ENCODE measurements around the gene DLGAP1. TPM values are rescaled to one million over a fixed set of nuclear protein-coding genes. Genes with fewer than 3 reads are reported as not detected.
A peak's percentile ranks its signal among the peaks of the same experiment; 100 is the strongest.

DLGAP1 gene
- polyA plus RNA-seq, 4 donors = 0.22 to 0.47 TPM; not detected in 2

DNA sequence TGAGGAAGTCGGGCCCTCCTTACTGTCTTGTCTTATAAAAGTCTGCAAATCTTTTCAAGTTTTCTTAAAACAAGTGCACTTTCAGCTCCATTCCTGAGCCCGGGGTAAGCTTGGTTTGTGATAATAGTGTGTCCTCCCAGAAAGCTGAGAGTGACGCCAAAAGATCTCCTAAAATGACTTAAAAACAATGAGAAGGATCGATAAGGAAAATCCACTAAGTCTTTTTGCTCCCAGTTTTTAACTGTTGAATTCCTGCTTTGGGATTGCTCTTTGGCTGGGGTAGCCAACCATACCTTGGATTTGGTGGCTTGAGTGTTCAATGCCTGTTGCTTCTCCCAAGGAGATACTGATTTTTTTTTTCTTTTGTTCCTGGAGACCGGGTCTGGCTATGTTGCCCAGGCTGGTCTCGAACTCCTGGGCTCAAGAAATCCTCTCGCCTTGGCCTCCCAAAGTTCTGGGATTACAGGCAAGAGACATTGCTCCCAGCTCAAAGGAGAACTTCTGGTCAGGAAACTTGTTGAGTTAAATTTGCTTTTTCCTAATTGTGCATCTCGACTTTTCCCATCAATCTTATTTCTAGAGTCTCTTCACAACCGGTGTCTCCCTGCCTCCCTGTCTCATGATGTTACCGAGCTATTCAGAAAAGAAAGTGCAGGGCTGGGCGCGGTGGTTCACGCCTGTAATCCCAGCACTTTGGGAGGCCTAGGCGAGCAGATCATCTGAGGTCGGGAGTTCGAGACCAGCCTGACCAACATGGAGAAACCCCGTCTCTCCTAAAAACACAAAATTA is 1002.2 kb downstream of the DLGAP1 start:
- 15 to 36% (median 32%) methylated on average over 17 of the region's 17 CpGs for WGBS, 3 donors
- Histone ChIP-seq H3K27ac (ENCODE audit: low read depth in 1 of 3, low read length in 2 of 3) (peak overlapping the region; percentile 92 to 100 (median 99)), H3K36me3 (ENCODE audit: control insufficient read depth in 3 of 3, insufficient read depth in 2 of 3, low read depth in 1 of 3, low read length in 3 of 3) (peaks cover 4 to 8% (median 7%) of the 10 kb centered on the region in 3 donors), H3K4me1 (ENCODE audit: control insufficient read depth in 3 of 3, insufficient read depth in 2 of 3, low read depth in 1 of 3, low read length in 2 of 3) (peaks cover 0 to 25% (median 2%) of the 10 kb centered on the region in 3 donors), H3K9me3 (ENCODE audit: control insufficient read depth in 2 of 2, insufficient read depth in 1 of 2, low read depth in 1 of 2, low read length in 1 of 2) (no peaks in the 10 kb centered on the region), H3K27me3 (ENCODE audit: control insufficient read depth in 3 of 3, insufficient read depth in 3 of 3, low read length in 3 of 3) (no peaks in the 10 kb centered on the region), H3K4me3 (ENCODE audit: low read depth in 1 of 3, low read length in 3 of 3) (peak overlapping the region; percentile 74 to 94 (median 80))
- FAIRE-seq = no peak
- DNase-seq = peak in 1 of 2 donors; percentile 32

DNA sequence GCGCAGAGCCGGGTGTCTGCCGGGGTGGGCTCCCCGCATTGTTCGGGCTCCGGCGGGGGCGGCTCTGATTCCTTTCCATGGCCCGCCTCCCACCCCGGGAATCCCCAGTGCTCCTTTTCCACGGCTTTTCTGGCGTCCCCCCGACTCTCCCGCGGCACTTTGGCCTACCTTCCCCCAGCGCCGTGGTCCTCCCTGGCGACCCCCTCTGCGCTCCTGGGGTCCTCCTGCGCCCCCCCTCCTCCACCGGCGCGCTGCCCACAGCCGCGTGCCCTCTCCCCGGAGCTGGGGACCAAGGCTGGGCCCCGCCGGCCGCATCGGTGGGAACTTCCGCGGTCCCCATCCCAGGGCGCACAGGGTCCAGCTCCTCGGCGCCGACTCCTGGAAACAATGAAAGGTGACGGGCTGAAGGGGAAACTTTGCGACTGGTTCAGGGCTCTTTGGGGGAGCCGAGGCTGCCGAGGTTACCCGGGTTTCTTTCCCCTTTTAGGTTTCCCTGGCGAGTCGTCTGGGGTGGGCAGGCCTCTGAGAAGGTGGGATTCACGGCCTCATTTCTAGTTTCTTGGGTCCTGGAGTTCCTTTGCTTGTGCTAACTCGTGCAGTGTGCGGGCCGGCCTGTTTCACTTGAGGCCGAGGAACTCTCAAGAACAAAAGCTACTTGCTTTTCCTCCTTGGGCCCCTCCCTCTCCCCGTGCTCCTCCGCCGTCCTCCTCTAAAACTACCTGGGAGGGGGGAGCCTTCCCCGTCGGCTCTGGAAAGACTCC is 1002.9 kb downstream of the DLGAP1 start:
- Histone ChIP-seq H3K27me3 (ENCODE audit: control insufficient read depth in 3 of 3, insufficient read depth in 3 of 3, low read length in 3 of 3) (no peaks in the 10 kb centered on the region), H3K9me3 (ENCODE audit: control insufficient read depth in 2 of 2, insufficient read depth in 1 of 2, low read depth in 1 of 2, low read length in 1 of 2) (no peaks in the 10 kb centered on the region), H3K4me1 (ENCODE audit: control insufficient read depth in 3 of 3, insufficient read depth in 2 of 3, low read depth in 1 of 3, low read length in 2 of 3) (peaks cover 0 to 18% (median 0%) of the 10 kb centered on the region in 3 donors), H3K36me3 (ENCODE audit: control insufficient read depth in 3 of 3, insufficient read depth in 2 of 3, low read depth in 1 of 3, low read length in 3 of 3) (peaks cover 0 to 1% (median under 1%) of the 10 kb centered on the region in 3 donors), H3K27ac (ENCODE audit: low read depth in 1 of 3, low read length in 2 of 3) (peak overlapping the region; percentile 92 to 100 (median 99)), H3K4me3 (ENCODE audit: low read depth in 1 of 3, low read length in 3 of 3) (peak overlapping the region; percentile 74 to 94 (median 80))
- 1 to 2% (median 1%) methylated on average over 50 to 53 of the region's 53 CpGs for WGBS, 3 donors
- FAIRE-seq (no peak), DNase-seq (peak; percentile 74 to 77)

DNA sequence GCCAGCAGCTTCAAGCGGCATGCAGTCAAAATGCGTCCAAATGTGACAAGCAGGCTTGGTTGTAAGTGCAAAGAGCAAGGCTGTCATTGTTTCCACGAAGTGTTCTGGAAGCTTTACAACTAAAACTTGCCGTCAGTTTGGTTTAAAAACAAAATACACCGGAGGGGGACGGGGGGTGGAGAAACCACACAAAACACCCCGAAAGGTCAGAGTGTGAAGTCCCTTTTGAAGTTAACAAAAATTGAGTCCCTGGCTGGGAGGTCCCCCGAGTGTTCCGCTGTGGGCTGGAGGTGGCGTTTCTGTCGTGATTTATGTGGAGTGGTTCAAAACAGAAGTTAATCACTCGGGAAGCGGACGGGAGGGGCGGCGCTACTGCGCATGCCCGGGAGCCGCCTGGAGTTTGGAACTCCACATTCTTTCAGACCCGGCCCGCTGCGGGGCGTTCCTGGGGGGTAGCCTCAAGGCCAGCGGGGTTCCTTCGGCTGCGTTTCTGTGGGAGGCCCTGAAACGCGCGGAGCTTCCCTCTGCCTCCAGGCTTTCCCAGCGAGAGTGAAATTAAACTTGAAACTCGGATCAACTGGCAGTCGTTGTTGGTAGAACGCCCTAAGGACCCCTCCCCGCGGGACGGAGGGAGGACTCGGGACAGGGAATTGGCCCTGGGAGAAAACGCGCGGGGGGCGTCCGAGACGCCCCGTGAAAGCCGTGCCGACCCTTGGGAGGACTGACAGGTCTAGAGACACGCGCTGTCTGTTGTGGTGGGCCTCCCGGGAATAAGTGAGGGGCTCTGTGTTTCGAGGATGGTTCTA is 1003.7 kb downstream of the DLGAP1 start:
- Histone ChIP-seq H3K4me3 (ENCODE audit: low read depth in 1 of 3, low read length in 3 of 3) (peak overlapping the region; percentile 74 to 94 (median 80)), H3K4me1 (ENCODE audit: control insufficient read depth in 3 of 3, insufficient read depth in 2 of 3, low read depth in 1 of 3, low read length in 2 of 3) (peaks cover 0 to 24% (median 0%) of the 10 kb centered on the region in 3 donors), H3K36me3 (ENCODE audit: control insufficient read depth in 3 of 3, insufficient read depth in 2 of 3, low read depth in 1 of 3, low read length in 3 of 3) (no peaks in the 10 kb centered on the region), H3K9me3 (ENCODE audit: control insufficient read depth in 2 of 2, insufficient read depth in 1 of 2, low read depth in 1 of 2, low read length in 1 of 2) (no peaks in the 10 kb centered on the region), H3K27me3 (ENCODE audit: control insufficient read depth in 3 of 3, insufficient read depth in 3 of 3, low read length in 3 of 3) (no peaks in the 10 kb centered on the region), H3K27ac (ENCODE audit: low read depth in 1 of 3, low read length in 2 of 3) (peak overlapping the region; percentile 92 to 100 (median 99))
- DNase-seq = peak; percentile 91 to 97
- FAIRE-seq = no peak
- 0% methylated on average over 48 to 50 of the region's 50 CpGs for WGBS, 3 donors

DNA sequence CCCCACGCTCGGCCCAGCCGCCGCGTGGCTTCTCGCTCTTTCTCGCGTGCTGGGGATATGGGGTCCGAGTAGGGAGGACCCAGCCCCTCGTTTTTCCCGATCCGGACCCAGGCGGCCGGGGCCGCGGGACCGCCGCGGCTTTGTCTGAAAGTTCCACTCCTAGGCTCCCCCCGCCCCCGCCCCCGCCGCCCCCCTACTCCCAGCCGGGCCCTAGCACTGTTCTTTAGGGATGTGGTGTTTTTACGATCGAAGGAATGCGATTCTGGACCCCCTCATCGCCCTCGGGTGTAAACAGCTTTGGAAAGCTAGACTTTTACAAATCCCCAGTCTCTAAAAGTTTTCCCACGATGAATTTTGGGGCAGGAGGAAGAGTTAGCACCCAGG is 1004.3 kb downstream of the DLGAP1 start:
- 0 to 1% (median 0%) methylated on average over 28 to 30 of the region's 30 CpGs for WGBS, 3 donors
- DNase-seq (no peak), FAIRE-seq (no peak)
- no peaks in the 10 kb centered on the region for H3K9me3 ChIP-seq (ENCODE audit: control insufficient read depth in 2 of 2, insufficient read depth in 1 of 2, low read depth in 1 of 2, low read length in 1 of 2)
- H3K4me1 ChIP-seq (ENCODE audit: control insufficient read depth in 3 of 3, insufficient read depth in 2 of 3, low read depth in 1 of 3, low read length in 2 of 3) = peaks cover 0 to 20% (median 0%) of the 10 kb centered on the region in 3 donors
- H3K27ac ChIP-seq (ENCODE audit: low read depth in 1 of 3, low read length in 2 of 3) = peak overlapping the region; percentile 92 to 100 (median 99)
- H3K4me3 ChIP-seq (ENCODE audit: low read depth in 1 of 3, low read length in 3 of 3) = peak overlapping the region; percentile 74 to 94 (median 80)
- no peaks in the 10 kb centered on the region for H3K36me3 ChIP-seq (ENCODE audit: control insufficient read depth in 3 of 3, insufficient read depth in 2 of 3, low read depth in 1 of 3, low read length in 3 of 3)
- no peaks in the 10 kb centered on the region for H3K27me3 ChIP-seq (ENCODE audit: control insufficient read depth in 3 of 3, insufficient read depth in 3 of 3, low read length in 3 of 3)

DNA sequence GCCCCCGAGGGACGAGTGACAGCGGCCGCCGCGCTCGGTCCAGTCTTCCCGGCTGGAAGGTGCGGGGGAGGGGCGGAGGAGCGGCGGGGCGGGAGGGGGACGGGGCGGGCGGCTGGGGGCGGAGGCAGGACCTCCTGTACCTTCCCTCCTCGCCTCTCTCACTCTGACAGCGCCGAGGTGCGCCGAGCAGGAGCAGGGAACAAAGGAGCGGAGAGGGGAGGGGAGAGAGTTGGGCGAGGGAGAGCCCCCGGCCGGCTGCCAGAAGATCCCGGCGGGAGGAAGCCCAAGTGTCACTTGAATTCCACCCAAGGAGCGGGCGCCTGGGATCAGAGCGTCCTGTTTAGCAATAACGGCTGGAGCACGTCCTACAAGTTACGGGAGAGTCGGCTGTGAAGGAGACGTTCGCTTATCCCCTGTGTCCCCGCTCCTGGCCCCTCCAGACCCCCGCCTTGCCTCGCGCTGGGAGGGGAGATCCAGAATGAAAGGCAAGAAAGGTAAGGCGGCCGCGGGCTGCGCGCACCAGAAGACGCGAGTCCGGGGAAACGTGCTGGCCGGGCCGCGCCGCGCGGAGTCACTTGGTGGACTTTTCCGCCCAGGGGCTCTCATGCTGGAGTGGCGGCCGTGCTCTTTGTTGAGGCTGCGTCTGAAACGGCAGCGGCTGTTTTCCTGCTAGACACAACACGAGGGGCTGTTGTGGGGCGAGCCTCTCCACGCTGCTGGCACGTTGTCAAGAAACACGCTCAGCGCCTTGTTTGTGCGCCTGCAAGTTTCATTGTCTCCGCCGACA is 1004.9 kb downstream of the DLGAP1 start, which contains the start of gene TGIF1:
TSS of gene TGIF1 (plus strand) at position 161 of the 787 bp plus-strand sequence. CDS start at position 479, 318 bp downstream.
- 1% methylated on average over 42 to 71 of the region's 71 CpGs for WGBS, 3 donors
- Histone ChIP-seq H3K27ac (ENCODE audit: low read depth in 1 of 3, low read length in 2 of 3) (peak within 1 kb of the TSS; percentile 92 to 100 (median 99)), H3K4me1 (ENCODE audit: control insufficient read depth in 3 of 3, insufficient read depth in 2 of 3, low read depth in 1 of 3, low read length in 2 of 3) (peaks cover 0 to 15% (median 0%) of the 10 kb centered on the region in 3 donors), H3K4me3 (ENCODE audit: low read depth in 1 of 3, low read length in 3 of 3) (peak within 1 kb of the TSS; percentile 74 to 94 (median 80)), H3K9me3 (ENCODE audit: control insufficient read depth in 2 of 2, insufficient read depth in 1 of 2, low read depth in 1 of 2, low read length in 1 of 2) (no peaks in the 10 kb centered on the region), H3K27me3 (ENCODE audit: control insufficient read depth in 3 of 3, insufficient read depth in 3 of 3, low read length in 3 of 3) (no peaks in the 10 kb centered on the region), H3K36me3 (ENCODE audit: control insufficient read depth in 3 of 3, insufficient read depth in 2 of 3, low read depth in 1 of 3, low read length in 3 of 3) (no peaks in the 10 kb centered on the region)
- FAIRE-seq = no peak
- DNase-seq = peak; percentile 75 to 89

DNA sequence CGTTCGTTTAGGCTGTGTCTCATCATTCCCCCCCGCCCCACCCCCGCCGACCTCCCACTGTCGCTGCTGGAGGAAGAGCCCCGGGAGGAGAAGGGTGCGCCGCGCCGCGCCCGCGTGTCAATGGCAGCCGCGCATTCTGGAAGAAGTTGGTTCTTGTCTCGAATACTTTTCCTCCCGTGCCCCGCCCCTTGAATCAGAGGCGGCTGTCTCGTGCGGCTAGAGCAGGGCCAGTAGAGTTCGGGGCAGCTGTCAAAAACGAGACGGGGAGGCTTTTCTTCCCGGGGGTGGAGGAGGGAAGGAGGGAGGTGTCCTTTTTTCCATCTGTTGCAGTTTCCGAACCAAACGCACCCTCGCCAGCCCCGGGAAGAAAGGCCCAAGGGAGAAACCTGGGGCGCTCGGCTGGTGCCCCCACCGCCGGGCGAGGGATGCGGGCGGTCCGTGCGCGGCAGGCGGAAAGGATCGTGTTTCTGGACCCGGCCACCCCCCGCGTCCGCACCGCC is 1005.5 kb downstream of the DLGAP1 start:
- Histone ChIP-seq H3K4me3 (ENCODE audit: low read depth in 1 of 3, low read length in 3 of 3) (peak overlapping the region; percentile 74 to 94 (median 80)), H3K4me1 (ENCODE audit: control insufficient read depth in 3 of 3, insufficient read depth in 2 of 3, low read depth in 1 of 3, low read length in 2 of 3) (peaks cover 0 to 13% (median 0%) of the 10 kb centered on the region in 3 donors), H3K9me3 (ENCODE audit: control insufficient read depth in 2 of 2, insufficient read depth in 1 of 2, low read depth in 1 of 2, low read length in 1 of 2) (no peaks in the 10 kb centered on the region), H3K27me3 (ENCODE audit: control insufficient read depth in 3 of 3, insufficient read depth in 3 of 3, low read length in 3 of 3) (no peaks in the 10 kb centered on the region), H3K27ac (ENCODE audit: low read depth in 1 of 3, low read length in 2 of 3) (peak overlapping the region; percentile 81 to 100 (median 92)), H3K36me3 (ENCODE audit: control insufficient read depth in 3 of 3, insufficient read depth in 2 of 3, low read depth in 1 of 3, low read length in 3 of 3) (no peaks in the 10 kb centered on the region)
- WGBS, 3 donors = 0% methylated on average over 39 to 47 of the region's 47 CpGs
- no peak for FAIRE-seq
- peak; percentile 78 to 82 for DNase-seq

DNA sequence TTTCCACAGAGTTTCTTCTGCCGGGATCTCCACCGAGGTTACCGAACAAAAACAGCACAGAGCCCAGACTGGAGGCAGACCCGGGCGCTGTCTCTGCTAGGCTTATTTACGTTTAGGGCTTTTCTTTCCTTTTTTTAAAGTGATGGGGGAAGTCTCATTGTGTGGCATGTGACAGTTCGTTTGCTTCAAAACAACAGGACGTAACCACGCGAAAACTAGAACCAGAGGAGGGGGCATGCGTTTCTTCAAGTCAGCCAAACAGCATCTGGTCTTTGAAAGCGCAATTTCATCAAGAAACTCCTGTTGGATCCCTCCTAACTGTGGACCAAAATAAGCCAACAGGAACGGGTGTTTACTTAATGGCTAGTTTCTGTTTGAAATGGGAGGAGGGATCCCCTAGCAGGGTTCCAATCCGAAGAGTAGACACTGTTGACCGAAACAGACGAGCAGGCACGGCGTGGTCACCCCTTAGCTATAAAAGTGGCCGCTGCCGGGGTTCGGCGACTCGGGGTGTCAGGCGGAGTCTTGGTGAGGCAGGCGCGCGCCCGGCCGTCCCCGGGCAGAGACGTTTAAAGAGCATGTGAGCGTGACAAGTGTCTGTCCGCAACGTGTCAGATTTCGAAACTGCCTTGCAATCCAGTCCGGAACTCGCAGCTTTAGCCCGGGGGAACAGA is 1006.1 kb downstream of the DLGAP1 start:
- peak overlapping the region; percentile 74 to 94 (median 80) for H3K4me3 ChIP-seq (ENCODE audit: low read depth in 1 of 3, low read length in 3 of 3)
- no peaks in the 10 kb centered on the region for H3K36me3 ChIP-seq (ENCODE audit: control insufficient read depth in 3 of 3, insufficient read depth in 2 of 3, low read depth in 1 of 3, low read length in 3 of 3)
- H3K27ac ChIP-seq (ENCODE audit: low read depth in 1 of 3, low read length in 2 of 3) = peak overlapping the region; percentile 81 to 100 (median 92)
- 0% methylated on average over 38 of the region's 38 CpGs for WGBS, 3 donors
- DNase-seq (peak; percentile 83 to 91), FAIRE-seq (no peak)
- no peaks in the 10 kb centered on the region for H3K27me3 ChIP-seq (ENCODE audit: control insufficient read depth in 3 of 3, insufficient read depth in 3 of 3, low read length in 3 of 3)
- H3K4me1 ChIP-seq (ENCODE audit: control insufficient read depth in 3 of 3, insufficient read depth in 2 of 3, low read depth in 1 of 3, low read length in 2 of 3) = peaks cover 0 to 13% (median 0%) of the 10 kb centered on the region in 3 donors
- H3K9me3 ChIP-seq (ENCODE audit: control insufficient read depth in 2 of 2, insufficient read depth in 1 of 2, low read depth in 1 of 2, low read length in 1 of 2) = no peaks in the 10 kb centered on the region
